ENCODE measurements around the gene ACMSD. TPM values are rescaled to one million over a fixed set of nuclear protein-coding genes. Genes with fewer than 3 reads are reported as not detected.
"Not testable (repeated sequence)": the region's sequence is repeated elsewhere in the genome, so short reads cannot be mapped to it uniquely, and the experiment has no call there.

The ACMSD gene
- polyA plus RNA-seq, 1 donor from 2014 or later = not detected

DNA sequence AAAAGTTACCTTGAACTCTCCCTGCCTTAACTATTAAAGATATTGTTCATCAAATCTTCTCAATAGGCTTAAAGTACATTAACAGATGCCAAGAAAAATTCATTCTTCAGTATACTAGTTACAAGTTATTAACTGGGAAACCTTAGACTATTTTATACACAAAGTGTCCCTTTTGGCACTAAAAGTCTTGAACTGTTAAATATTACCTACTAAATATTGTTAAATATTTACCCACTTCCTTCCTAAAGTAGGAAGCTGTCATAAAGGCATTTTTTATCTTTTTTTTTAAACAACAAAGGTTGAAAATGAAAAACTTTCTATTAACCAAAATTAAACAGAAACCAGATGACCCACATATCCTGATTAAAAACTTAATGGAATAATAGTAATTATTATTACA is 60.8 kb downstream of the ACMSD start:
- TF ChIP-seq EP300 (conservative IDR thresholded peaks at IDR 0.05; ENCODE audit: poor library complexity, severe bottlenecking) = no peak
- TF ChIP-seq POLR2AphosphoS5 (IDR thresholded peaks at IDR 0.05) = no peak
- TF ChIP-seq, protein P1, sequence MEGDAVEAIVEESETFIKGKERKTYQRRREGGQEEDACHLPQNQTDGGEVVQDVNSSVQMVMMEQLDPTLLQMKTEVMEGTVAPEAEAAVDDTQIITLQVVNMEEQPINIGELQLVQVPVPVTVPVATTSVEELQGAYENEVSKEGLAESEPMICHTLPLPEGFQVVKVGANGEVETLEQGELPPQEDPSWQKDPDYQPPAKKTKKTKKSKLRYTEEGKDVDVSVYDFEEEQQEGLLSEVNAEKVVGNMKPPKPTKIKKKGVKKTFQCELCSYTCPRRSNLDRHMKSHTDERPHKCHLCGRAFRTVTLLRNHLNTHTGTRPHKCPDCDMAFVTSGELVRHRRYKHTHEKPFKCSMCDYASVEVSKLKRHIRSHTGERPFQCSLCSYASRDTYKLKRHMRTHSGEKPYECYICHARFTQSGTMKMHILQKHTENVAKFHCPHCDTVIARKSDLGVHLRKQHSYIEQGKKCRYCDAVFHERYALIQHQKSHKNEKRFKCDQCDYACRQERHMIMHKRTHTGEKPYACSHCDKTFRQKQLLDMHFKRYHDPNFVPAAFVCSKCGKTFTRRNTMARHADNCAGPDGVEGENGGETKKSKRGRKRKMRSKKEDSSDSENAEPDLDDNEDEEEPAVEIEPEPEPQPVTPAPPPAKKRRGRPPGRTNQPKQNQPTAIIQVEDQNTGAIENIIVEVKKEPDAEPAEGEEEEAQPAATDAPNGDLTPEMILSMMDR (IDR thresholded peaks at IDR 0.05; ENCODE audit: poor library complexity, severe bottlenecking) = no peak
- TF ChIP-seq, protein P2, sequence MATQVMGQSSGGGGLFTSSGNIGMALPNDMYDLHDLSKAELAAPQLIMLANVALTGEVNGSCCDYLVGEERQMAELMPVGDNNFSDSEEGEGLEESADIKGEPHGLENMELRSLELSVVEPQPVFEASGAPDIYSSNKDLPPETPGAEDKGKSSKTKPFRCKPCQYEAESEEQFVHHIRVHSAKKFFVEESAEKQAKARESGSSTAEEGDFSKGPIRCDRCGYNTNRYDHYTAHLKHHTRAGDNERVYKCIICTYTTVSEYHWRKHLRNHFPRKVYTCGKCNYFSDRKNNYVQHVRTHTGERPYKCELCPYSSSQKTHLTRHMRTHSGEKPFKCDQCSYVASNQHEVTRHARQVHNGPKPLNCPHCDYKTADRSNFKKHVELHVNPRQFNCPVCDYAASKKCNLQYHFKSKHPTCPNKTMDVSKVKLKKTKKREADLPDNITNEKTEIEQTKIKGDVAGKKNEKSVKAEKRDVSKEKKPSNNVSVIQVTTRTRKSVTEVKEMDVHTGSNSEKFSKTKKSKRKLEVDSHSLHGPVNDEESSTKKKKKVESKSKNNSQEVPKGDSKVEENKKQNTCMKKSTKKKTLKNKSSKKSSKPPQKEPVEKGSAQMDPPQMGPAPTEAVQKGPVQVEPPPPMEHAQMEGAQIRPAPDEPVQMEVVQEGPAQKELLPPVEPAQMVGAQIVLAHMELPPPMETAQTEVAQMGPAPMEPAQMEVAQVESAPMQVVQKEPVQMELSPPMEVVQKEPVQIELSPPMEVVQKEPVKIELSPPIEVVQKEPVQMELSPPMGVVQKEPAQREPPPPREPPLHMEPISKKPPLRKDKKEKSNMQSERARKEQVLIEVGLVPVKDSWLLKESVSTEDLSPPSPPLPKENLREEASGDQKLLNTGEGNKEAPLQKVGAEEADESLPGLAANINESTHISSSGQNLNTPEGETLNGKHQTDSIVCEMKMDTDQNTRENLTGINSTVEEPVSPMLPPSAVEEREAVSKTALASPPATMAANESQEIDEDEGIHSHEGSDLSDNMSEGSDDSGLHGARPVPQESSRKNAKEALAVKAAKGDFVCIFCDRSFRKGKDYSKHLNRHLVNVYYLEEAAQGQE (IDR thresholded peaks at IDR 0.05; ENCODE audit: borderline replicate concordance) = no peak
- no peak for TF ChIP-seq TAF1 (IDR thresholded peaks at IDR 0.05; ENCODE audit: low read depth)
- TF ChIP-seq EZH2 (IDR thresholded peaks at IDR 0.05; ENCODE audit: borderline replicate concordance, insufficient read depth, low read length, poor library complexity, severe bottlenecking) = no peak
- H3K36me3 ChIP-seq (ENCODE audit: insufficient read depth, low read length) = no peaks in the 10 kb centered on the region

DNA sequence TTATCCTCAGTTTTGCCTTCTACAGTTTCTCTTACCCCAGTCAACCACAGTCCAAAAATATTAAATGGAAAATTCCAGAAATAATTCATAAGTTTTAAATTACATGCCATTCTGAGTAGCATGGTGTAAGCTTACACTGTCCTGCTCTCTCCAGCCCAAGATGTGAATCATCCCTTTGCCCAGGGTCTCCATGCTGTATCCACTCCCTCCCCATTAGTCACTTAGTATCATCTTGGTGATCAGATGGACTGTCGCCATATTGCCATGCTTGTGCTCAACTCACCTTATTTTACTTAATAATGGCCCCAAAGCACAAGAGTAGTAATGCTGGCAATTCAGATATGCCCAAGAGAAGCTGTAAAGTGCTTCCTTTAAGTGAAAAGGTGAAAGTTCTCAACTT is 61.7 kb downstream of the ACMSD start:
- H3K36me3 ChIP-seq (ENCODE audit: insufficient read depth, low read length) = no peaks in the 10 kb centered on the region
- no peak overlapping the region for H3K9ac ChIP-seq (ENCODE audit: low read length)
- no peaks in the 10 kb centered on the region for H3K9me2 ChIP-seq (ENCODE audit: insufficient read depth, low read length)
- no peaks in the 10 kb centered on the region for H4K20me1 ChIP-seq (ENCODE audit: insufficient read depth)
- H3K4me3 ChIP-seq (ENCODE audit: low read length) = no peak overlapping the region
- H3K4me2 ChIP-seq (ENCODE audit: low read length) = no peak overlapping the region
- TF ChIP-seq EZH2 (IDR thresholded peaks at IDR 0.05; ENCODE audit: borderline replicate concordance, insufficient read depth, low read length, poor library complexity, severe bottlenecking) (no peak), MXI1 (conservative IDR thresholded peaks at IDR 0.05; ENCODE audit: poor library complexity, severe bottlenecking) (no peak), SMC3 (conservative IDR thresholded peaks at IDR 0.05; ENCODE audit: poor library complexity) (no peak)
- no peak overlapping the region for H3K27ac ChIP-seq (ENCODE audit: low read length)
- no peaks in the 10 kb centered on the region for H3K27me3 ChIP-seq (ENCODE audit: insufficient read depth, low read depth, low read length)
- no peaks in the 10 kb centered on the region for H3K79me2 ChIP-seq (replicated peaks; ENCODE audit: insufficient read depth, low read length)
- no peaks in the 10 kb centered on the region for H3K9me3 ChIP-seq (ENCODE audit: low read length)
- H3F3A ChIP-seq (ENCODE audit: insufficient read depth, low read length, poor library complexity, severe bottlenecking) = no peaks in the 10 kb centered on the region
- H2AFZ ChIP-seq (ENCODE audit: low read depth, low read length) = no peak overlapping the region

More for the DNA sequence above, 60.8 kb downstream of the ACMSD start:
- Histone ChIP-seq H3K79me2 (replicated peaks; ENCODE audit: insufficient read depth, low read length) (no peaks in the 10 kb centered on the region), H2AFZ (ENCODE audit: low read depth, low read length) (no peak overlapping the region), H3K27me3 (ENCODE audit: insufficient read depth, low read depth, low read length) (no peaks in the 10 kb centered on the region), H3F3A (ENCODE audit: insufficient read depth, low read length, poor library complexity, severe bottlenecking) (no peaks in the 10 kb centered on the region), H3K9me2 (ENCODE audit: insufficient read depth, low read length) (no peaks in the 10 kb centered on the region), H3K4me3 (ENCODE audit: low read length) (no peak overlapping the region), H3K9ac (ENCODE audit: low read length) (no peak overlapping the region), H3K27ac (ENCODE audit: low read length) (no peak overlapping the region), H3K9me3 (ENCODE audit: low read length) (no peaks in the 10 kb centered on the region), H4K20me1 (ENCODE audit: insufficient read depth) (no peaks in the 10 kb centered on the region), H3K4me2 (ENCODE audit: low read length) (no peak overlapping the region)

DNA sequence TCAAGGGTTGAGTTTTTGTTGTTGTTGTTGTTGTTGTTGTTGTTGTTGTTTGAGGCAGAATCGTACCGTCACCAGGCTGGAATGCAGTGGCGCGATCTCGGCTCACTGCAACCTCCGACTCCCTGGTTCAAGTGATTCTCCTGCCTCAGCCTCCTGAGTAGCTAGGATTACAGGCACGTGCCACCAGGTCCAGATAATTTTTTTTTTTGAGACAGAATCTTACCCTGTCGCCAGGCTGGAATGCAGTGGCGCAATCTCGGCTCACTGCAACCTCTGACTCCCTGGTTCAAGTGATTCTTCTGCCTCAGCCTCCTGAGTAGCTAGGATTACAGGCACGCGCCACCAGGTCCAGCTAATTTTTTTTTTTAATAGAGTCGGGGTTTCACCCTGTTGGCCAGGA is 65.3 kb downstream of the ACMSD start:
- not testable (repeated sequence) for H3K4me3 ChIP-seq (ENCODE audit: low read length); H3K79me2 ChIP-seq (replicated peaks; ENCODE audit: insufficient read depth, low read length); H4K20me1 ChIP-seq (ENCODE audit: insufficient read depth); H3K9ac ChIP-seq (ENCODE audit: low read length); H3K36me3 ChIP-seq (ENCODE audit: insufficient read depth, low read length); H3K9me2 ChIP-seq (ENCODE audit: insufficient read depth, low read length); H3K4me2 ChIP-seq (ENCODE audit: low read length); H3K27me3 ChIP-seq (ENCODE audit: insufficient read depth, low read depth, low read length); H2AFZ ChIP-seq (ENCODE audit: low read depth, low read length); H3F3A ChIP-seq (ENCODE audit: insufficient read depth, low read length, poor library complexity, severe bottlenecking); H3K27ac ChIP-seq (ENCODE audit: low read length); H3K9me3 ChIP-seq (ENCODE audit: low read length)

All from neural cell (in vitro differentiated cells).